C4-2B (cell line): ENCODE data around the gene ARHGEF28.

Source experiments
- ZFX ChIP-seq: fragments of 450-650 bp; IDR thresholded peaks from 2 replicates; pipeline ENCODE4 v1.6.1; 2017
- TF ChIP-seq, protein P1 (sequence below): fragments of 450-650 bp; conservative IDR thresholded peaks from 2 replicates; pipeline ENCODE4 v1.5.1; 2017; ENCODE audit warnings: mild to moderate bottlenecking

DNA sequence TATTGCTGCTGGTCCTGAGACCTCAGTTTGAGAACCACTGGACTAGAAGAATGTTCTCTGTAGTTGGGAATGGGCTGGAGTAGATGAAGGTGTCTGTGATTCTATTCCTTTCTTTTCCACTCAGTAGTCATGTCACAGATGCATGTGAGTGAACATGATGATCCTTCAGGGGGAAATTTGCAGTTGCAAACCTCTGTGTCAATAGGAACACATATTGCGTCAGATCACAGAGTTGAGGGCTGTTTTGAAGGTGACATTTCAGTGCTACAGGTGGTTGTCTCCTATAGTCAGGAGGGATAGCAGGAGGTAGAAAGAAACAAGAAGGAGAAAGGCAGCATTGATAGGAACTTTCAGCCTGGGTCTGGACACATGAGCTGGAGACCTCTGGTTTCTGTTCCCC is 239.3 kb downstream of the ARHGEF28 start:
- TF ChIP-seq, protein P1, sequence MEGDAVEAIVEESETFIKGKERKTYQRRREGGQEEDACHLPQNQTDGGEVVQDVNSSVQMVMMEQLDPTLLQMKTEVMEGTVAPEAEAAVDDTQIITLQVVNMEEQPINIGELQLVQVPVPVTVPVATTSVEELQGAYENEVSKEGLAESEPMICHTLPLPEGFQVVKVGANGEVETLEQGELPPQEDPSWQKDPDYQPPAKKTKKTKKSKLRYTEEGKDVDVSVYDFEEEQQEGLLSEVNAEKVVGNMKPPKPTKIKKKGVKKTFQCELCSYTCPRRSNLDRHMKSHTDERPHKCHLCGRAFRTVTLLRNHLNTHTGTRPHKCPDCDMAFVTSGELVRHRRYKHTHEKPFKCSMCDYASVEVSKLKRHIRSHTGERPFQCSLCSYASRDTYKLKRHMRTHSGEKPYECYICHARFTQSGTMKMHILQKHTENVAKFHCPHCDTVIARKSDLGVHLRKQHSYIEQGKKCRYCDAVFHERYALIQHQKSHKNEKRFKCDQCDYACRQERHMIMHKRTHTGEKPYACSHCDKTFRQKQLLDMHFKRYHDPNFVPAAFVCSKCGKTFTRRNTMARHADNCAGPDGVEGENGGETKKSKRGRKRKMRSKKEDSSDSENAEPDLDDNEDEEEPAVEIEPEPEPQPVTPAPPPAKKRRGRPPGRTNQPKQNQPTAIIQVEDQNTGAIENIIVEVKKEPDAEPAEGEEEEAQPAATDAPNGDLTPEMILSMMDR, result no peak
- no peak for TF ChIP-seq ZFX
